ENCODE measurements around the gene SNX20.
A peak's percentile ranks its signal among the peaks of the same experiment; 100 is the strongest.

Gene SNX20, protein sequence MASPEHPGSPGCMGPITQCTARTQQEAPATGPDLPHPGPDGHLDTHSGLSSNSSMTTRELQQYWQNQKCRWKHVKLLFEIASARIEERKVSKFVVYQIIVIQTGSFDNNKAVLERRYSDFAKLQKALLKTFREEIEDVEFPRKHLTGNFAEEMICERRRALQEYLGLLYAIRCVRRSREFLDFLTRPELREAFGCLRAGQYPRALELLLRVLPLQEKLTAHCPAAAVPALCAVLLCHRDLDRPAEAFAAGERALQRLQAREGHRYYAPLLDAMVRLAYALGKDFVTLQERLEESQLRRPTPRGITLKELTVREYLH

DNA sequence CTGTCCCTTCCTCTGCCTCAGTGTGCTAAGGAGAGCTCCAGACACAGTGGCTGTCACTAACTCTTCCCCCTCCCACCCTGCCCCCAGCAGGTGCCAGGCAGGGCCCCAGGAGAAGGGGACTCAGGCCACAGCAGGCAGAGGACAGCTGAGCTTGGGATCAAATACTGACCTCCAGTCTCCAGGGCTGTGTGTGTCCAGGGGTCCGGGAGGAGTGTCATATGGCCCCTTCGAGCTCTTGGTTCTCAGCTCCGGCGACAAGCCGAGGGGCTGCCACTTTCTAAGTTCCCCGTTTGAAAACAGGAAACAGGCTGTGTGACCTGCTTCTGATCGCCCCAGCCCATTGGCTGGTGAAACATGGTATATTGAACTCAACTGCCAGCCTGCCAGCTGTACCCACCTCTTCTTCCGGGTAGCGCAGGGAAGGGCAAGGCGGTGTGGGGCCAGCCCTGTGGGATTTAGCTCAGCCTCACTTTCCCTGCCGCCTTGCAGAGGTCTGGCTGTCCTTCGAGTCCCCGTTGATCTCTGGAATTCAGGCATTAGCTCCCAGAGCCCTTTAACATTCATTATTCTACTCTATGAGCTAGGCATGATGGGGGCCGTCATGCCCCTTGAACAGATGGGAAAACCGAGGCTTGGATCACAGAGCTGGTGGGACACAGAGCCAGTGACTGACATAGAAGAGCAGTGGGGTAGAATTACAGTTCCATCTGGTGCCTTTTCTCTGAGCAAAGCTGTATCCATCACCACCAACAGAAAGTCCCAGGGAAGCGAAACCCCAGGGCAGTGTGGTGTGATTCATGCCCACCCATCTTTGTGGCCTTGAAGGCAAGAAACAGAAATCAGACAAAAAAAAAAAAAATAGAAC, at the start of gene SNX20:
TSS of gene SNX20 (minus strand) at position 292 of the 865 bp plus-strand sequence. CDS start 3,786 bp downstream, outside the sequence.
- peak in 2 of 4 experiments; percentile 49 to 58 for DNase-seq

DNA sequence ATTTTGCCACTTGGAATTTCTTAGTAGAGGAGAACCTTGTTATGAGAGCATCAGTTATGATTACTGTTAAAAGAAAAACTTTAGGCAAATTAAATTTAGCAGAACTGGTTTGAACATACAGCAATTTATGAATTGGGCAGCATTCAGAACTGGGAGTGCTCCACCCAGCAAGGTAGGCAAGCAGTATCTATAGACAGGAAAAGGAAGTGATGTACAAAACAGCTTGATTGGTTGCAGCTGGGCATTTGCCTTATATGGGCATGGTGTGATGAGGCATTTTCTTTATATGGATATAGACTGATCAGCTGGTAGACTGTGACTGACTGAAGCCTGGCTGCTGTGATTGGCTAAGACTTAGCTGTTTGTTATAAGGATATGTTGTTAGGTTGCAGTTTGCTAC, 43.2 kb upstream of the SNX20 start:
- DNase-seq: no peak

DNA sequence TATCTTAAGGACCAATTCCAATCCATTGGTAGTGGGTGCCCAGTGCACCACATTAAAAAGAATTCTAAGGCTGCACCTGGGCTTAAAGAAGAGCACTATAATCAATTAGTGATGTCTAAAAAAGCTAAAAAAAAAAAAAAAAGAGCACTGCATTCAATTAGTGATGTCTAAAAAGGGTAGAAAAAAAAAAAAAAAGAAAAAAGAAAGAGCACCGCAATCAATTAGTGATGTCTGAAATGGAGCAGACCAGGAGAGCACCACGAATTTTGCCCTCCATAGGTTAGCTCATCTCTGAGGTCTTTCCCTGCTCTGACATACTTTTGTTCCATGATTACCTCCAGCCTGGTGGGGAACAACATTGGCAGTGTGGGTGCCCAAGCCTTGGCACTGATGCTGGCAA, 41.8 kb upstream of the SNX20 start:
- no peak for DNase-seq

DNA sequence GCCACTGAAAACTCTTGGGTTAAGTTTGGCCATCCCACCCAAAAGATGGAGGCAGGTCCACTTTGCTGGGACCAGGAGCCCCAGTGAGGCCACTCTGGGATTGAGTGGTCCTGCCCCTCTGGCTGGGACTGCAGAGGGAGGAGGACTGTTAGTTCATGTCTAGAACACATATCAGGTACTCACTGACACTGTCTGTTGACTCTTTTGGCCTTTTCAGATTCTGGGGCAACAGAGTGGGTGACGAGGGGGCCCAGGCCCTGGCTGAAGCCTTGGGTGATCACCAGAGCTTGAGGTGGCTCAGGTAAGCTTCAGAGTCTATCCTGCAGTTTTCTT, 41.3 kb upstream of the SNX20 start:
- DNase-seq: no peak

DNA sequence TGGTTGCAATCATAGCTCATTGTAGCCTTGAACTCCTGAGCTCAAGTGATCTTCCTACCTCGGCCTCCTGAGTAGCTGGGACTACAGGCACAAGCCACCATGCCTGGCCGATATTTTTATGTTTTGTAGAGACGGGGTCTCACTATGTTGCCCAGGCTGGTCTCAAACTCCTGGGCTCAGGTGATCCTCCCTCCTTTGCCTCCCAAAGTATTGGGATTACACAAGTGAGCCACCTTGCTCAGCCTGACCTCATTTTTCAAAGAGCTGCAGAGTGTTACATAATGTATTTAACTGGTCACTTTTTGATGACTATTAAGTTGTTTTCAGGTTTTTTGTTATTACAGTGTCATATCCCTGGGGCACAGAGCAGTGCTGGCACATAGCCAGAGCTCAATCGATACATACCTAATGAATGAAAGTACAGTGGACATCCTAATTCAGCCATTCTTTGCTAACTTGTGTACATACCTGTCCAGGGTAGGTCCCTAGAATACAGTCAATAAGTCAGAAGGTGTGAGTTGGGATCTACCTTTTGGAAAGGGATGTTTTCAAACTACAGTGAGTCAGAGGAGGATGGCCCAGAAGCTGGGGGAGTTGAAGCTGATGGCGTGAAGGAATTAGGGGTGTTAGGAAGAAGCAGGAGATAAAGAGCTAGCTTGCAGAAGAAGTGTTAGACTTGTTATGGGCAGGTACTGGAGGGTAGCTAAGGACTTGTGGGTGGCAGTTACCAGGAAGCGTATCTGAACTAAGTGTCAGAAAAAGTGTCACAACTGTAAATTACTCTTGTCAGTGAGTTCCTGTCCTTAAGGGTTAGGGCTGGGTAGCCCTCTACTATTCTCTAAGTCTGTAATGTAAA, 40.7 kb upstream of the SNX20 start:
- no peak for DNase-seq

DNA sequence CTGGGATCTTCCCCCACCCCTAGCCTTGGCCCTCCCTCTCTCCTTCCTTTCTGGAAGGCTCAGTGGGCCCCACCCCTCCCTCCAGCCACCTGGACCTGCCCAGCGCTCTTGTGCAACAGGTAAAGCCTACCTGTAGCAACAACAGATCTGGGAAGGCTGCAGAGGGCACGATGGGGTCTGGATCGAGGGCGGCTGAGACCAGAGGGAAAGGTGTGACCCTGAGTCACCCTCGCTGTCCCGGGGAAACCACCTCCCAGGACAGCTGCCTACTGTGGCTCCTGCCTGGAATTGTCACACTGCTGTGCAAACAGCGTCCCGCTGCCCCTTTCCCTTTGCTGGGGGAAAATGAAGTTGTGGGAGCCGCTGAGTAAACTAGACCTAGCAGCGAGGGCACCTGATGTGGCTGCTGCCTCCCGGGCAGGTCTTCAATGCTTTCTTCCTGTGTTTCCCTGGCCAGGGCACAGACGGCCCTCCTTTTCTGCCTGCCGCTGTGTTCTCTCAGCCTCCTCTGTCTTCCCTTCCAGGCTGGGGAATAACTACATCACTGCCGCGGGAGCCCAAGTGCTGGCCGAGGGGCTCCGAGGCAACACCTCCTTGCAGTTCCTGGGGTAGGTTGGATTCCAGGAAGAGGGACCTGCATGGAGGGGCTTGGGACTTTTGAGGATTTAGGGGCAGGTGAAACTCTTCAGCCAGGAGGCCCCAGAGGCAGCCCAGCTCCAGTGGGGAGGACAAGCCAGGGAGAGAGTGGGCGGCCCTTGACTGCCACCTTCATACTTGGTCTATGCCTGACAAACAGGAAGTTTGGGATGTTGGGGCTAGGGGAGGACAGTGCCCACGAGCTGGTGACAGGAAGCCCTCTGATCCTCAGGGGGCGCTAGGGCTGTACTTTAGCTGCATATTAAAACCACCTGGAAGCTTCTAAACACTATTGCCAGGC, 38.6 kb upstream of the SNX20 start:
- no peak for DNase-seq

DNA sequence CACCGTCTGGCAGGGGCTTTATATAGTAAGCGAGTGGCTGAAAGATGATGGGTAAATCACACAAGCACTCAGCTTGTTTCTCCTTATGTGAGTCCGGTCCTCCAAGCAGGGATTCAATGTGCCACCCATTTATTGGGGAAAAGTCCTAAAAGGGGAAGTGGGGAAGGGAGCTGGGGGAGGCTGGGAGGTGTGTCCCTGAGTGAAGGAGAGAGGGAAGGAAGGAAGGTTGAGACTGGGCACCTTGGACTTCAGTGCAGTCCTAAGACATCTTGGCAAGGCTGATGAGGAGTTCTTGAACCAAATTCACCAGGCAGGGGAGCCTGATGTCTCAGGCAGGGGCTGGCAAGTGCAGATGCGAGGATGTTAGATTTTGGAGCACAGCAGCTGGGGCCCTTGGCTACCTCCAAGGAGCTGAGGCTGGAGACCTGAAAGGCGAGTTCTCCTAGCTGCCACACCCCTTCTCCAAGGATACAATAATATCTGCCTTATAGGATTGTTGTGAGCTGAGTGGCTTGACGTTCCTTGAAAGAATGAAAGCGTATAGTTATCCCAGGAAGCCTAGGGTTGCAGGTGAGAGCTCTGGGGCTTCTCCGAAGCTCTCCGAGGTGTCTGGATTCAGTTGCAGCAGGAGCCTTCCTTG, 37.8 kb upstream of the SNX20 start:
- no peak for DNase-seq

DNA sequence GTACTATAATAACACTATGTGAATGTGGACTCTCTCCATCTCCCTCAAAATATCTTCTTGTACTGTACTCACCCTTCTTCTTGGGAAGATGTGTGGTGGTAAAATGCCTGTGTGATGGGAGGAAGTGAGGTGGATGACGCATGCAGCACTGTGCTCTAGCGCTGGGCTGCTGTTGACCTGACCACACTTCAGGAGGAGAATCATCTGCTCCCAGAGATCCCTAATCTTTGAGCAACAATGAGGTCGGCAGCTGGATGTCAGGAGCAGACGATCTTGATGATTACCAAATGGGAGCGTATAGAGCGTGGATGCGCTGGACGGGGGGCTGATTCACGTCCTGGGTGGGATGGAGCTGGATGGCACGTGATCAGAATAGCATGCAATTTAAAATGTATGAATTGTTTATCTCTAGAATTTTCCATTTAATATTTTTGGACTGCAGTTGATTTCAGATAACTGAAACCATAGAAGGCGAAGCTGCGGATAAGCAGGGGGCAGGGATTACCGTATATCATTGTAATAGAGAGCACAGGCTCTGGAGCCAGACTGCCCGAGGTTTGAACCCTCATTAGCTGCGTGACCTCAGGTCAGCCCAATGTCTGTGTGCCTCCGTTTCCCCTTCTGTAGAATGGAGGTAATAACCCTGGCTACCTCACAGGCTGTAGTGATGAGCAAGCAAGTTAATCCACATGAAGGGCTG, 37.1 kb upstream of the SNX20 start:
- no peak for DNase-seq

DNA sequence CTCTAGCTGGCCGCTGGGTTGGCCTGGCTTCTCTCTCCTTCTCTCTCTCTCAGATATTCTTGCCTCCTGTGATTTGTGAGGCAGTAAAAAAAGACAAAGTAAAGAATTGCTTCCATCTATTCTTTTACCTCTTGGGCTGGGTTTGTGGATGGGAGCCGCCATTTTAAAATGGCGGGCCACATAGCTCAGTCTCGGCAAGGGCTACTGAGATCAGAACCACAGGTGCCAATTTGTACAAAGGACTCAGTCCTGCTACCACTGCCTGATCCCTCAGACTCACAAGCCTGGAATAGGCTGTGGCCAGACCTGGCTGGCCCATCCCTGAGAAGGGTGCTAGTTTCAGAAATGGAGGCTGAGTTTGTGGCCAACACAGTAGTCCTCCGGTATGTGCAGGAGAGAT, 36.4 kb upstream of the SNX20 start:
- DNase-seq: no peak

DNA sequence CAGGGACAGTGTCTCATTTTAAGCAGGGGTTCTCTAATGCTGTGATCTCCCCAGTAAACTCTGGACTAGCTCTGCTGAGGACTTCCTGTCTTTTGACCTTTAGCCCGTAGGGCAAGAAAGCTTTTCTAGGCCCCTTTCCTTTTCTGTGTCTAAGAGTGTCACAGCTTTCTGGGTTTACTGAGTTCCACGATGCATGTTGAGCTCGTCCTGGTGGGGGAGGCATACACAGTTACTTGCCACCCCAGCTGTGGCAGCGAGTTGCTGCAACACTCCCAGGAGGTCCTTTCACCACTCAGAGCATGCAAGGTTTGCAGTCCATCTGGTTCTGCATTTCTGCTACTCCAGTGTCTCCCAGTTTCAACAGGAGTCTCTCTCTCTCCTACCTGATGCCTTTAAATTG, 36.0 kb upstream of the SNX20 start:
- DNase-seq: no peak

DNA sequence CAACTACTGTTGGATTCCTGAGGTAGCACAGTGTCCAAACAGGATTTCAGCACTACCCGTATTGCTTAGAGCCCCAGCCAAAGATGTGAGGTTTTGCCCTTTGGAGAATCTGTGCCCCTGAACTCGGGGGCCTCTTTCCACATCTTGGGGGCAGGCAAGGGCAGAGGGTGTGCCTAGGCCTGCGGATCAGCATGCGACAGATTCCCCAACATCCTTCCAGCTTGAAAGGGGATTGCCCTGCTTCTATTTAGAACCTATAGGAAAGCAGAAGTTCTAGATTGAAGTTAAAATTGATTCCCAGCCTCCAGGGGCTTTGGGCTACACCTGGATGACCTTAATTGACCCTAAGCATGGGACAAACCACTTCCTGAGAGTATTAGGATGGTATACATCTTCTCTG, 31.8 kb upstream of the SNX20 start:
- no peak for DNase-seq

DNA sequence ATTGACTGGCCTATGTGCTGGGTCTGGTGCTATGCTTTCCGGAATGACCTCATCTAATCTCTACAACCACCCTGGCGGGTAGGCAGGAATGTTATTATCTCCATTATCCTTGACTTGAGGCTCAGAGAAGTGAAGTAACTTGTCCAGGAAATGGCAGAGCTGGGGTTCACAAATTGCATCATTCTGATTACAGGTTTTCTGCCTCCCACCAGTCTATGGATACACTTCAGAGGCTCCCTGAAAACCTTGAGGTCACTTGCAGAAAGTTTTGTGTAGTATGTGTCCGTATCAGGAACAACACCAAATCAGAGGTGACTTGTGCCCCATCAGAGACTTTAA, 31.4 kb upstream of the SNX20 start:
- no peak for DNase-seq

DNA sequence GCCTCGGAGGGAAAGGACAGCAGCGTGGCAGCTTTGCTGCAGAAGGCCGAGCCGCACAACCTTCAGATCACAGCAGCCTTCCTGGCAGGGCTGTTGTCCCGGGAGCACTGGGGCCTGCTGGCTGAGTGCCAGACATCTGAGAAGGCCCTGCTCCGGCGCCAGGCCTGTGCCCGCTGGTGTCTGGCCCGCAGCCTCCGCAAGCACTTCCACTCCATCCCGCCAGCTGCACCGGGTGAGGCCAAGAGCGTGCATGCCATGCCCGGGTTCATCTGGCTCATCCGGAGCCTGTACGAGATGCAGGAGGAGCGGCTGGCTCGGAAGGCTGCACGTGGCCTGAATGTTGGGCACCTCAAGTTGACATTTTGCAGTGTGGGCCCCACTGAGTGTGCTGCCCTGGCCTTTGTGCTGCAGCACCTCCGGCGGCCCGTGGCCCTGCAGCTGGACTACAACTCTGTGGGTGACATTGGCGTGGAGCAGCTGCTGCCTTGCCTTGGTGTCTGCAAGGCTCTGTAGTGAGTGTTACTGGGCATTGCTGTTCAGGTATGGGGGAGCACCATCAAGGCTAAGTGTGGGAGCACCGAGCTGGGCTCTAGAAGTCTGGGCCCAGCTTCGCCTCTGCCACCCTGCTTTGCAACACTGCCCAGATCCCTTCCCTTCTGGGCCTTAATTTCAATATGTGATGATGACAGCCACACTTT, 30.9 kb upstream of the SNX20 start:
- no peak for DNase-seq

DNA sequence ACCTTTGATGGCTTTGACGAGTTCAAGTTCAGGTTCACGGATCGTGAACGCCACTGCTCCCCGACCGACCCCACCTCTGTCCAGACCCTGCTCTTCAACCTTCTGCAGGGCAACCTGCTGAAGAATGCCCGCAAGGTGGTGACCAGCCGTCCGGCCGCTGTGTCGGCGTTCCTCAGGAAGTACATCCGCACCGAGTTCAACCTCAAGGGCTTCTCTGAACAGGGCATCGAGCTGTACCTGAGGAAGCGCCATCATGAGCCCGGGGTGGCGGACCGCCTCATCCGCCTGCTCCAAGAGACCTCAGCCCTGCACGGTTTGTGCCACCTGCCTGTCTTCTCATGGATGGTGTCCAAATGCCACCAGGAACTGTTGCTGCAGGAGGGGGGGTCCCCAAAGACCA, 29.9 kb upstream of the SNX20 start:
- DNase-seq: no peak

DNA sequence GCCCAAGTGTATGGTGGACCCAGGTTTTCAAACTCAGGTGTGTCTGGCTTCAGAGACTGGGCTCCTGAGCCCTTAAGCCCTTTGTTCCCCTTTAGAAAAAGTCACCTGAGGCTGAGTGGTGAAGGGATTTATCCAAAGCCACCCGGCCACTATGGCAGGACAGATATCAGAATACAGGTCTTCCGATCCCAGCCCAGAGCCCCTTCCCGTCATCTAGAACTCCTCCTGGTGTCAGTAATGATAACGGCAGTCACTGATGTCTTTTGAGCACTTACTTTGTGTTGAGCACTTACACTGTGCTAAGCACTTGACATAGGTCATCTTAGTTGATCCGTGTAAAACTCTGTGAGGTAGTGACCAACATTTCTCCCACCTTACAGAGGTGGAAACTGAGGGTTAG, 28.9 kb upstream of the SNX20 start:
- DNase-seq: no peak

DNA sequence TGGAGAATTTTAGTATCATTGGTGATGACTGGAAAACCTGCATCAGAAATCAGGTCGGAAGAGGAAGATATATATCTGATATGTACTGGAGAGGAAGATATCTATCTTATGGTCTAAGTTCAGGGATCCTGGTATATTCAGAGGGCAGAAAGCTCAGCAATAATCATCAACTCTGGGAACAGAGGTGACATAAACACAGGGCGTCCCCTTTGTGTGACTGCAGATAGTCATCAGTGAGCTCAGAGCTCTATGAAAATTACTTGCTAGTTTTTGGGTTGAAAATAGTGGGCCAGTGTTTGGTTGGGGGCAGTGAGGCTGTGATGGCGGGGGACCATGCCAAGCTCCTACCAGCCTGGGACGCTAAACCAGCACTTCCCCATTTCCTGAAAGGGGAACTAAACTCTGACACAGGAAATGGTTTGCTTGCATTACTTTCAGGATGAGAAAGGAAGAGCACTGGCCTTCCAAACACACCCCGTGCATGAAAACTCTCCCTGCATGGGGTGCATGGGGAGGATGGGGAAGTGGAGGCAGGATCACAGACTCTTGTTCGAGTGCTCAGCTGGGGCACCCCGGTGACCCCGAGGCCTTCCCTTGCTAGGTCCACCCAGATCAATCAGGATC, 28.1 kb upstream of the SNX20 start:
- DNase-seq: no peak

DNA sequence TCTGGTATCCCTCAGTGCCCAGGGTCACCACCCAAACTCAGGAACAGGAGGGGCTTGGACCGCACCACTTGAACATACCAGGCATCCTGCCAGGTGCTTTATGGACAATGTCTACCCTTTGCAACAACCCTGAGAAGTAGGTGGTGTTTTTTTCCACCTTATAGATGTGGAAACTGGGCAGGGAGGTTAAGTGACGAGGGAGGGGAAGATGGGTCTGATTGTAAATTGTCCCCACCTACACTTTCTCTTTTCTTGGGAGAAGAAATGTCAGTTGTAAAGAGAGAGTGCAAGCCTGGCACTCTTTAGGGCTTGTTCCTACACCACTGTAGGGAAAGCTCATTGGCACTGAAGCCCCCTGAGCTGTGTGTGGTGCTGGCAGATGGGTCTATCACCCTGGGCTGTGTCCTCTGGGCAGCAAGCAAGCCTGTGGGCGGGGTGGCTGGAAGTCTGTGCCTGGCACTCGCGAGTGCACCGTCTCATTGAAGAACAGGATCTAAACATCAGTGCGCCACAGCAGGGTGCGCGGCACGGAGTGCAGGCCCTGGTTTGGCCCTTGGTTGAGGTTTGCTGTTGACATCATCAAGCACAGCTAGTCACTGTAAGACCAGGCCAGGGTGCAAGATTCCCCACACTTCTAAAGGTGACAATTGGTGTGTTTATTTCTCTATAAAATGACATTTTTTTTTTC, 27.4 kb upstream of the SNX20 start:
- DNase-seq: no peak

DNA sequence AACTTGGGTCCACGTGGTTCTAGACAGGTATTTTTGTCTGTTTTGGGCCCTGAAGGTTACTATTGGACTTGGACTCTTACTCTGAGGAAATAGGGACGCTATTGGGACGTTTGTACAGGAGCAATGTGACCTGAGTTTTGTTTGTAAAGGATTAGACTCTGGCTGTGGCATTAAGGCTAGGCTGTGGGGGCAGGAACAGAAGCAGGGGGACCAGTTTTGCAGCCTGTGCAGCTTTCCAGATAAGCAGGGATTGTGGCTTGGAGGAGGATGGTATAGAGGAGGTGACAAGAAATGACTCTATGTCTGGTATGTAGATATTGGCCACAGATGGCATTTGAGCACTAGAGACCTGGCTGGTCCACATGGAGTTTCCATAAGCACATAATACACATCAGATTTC, 25.1 kb upstream of the SNX20 start:
- no peak for DNase-seq

DNA sequence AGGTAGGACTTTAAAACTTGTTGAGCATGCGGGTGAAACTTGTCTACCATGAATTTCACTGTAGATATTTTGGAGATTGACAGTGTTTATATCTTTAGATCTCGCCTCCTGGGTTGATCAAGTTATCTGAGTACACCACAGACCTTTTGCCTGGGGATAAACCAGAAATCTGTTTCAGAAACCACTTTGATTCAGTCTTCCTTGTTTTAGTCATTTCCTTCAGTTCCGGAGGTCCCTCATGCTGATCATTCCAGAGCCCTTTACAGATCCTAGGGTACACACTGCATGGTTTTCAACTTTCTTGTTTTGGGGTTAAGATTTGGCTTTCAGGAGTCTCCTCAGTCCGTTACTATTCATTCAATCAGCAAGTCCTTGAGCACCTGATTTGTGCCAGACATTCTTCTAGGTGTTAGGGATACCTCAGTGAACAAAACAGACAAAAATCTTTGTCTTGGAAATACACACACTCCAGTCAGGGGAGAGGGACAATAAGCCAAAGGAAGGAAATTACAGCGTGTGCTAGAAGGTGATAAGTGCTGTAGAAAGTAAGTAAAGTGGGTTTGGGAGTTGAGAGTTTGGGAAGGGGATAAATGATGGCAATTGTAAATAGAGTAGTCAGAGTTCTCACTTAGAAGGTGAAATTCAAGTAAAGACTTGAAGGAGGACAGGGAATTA, 24.5 kb upstream of the SNX20 start:
- no peak for DNase-seq
